Measurements from ENCODE around the gene GIMAP8.
"Not testable (repeated sequence)": the region's sequence is repeated elsewhere in the genome, so short reads cannot be mapped to it uniquely, and the experiment has no call there.

The GIMAP8 gene

GRCh38 chr7:150516956-150517745 is 66.7 kb downstream of the GIMAP8 start:
- no peak for DNase-seq

- DNase-seq: no peak
These were observed 68.9 kb downstream of the GIMAP8 start for GRCh38 chr7:150519310-150519709.

- no peak for DNase-seq
These were observed 69.7 kb downstream of the GIMAP8 start for GRCh38 chr7:150520145-150520544.

- DNase-seq: not testable (repeated sequence)
These were observed 72.5 kb downstream of the GIMAP8 start for GRCh38 chr7:150522931-150523330.

GRCh38 chr7:150524018-150524417 is 73.6 kb downstream of the GIMAP8 start:
- DNase-seq: no peak

Data from COR-L47 (cell line).